OCI-LY3 (cell line): ENCODE measurements around the gene RPL36AL.

Source experiments
- H2AFZ ChIP-seq: fragments of 200-600, 300-600 bp; shearing (Covaris generic); 2 replicates; pipeline ENCODE4 v1.6.0; 2014; ENCODE audit warnings: antibody characterized with exemption, low read depth, low read length
- H3K27ac ChIP-seq: fragments of 200-600, 300-600 bp; sonication (generic); 2 replicates; pipeline ENCODE4 v1.5.1; 2014; ENCODE audit warnings: mild to moderate bottlenecking, low read length, moderate library complexity, mixed read lengths
- H3K27me3 ChIP-seq: fragments of 200-600, 300-600 bp; sonication (generic); 2 replicates; pipeline ENCODE4 v1.6.1; 2014; ENCODE audit warnings: low read depth, low read length, mixed read lengths
- H3K36me3 ChIP-seq: fragments of 200-600, 300-600 bp; sonication (generic); replicated peaks from 2 replicates; pipeline ENCODE3; 2014; ENCODE audit warnings: low read depth, low read length, mixed read lengths
- H3K4me1 ChIP-seq: fragments of 300-600, 200-600 bp; sonication (generic); 2 replicates; pipeline ENCODE4 v1.6.1; 2014; ENCODE audit warnings: low read length, mixed read lengths
- H3K4me2 ChIP-seq: fragments of 200-600, 300-600 bp; sonication (generic); 2 replicates; pipeline ENCODE4 v1.6.1; 2014; ENCODE audit warnings: low read length, mixed read lengths
- H3K4me3 ChIP-seq: fragments of 300-600, 200-600 bp; sonication (generic); 2 replicates; pipeline ENCODE4 v1.5.1; 2014; ENCODE audit warnings: antibody characterized with exemption, mild to moderate bottlenecking, low read length, moderate library complexity
- H3K79me2 ChIP-seq: fragments of 300-600, 200-600 bp; shearing (Covaris generic); 2 replicates; pipeline ENCODE4 v1.6.1; 2014; ENCODE audit warnings: mild to moderate bottlenecking, low read length, mixed read lengths
- H3K9ac ChIP-seq: fragments of 300-600, 200-600 bp; shearing (Covaris generic); 2 replicates; pipeline ENCODE4 v1.6.0; 2014; ENCODE audit warnings: mild to moderate bottlenecking, low read length, moderate library complexity
- H3K9me3 ChIP-seq: fragments of 200-600, 300-600 bp; shearing (Covaris generic); 2 replicates; pipeline ENCODE4 v1.6.1; 2014; ENCODE audit warnings: low read length, mixed read lengths; ENCODE audit not compliant: insufficient read depth
- H4K20me1 ChIP-seq: fragments of 200-600, 300-600 bp; sonication (generic); 2 replicates; pipeline ENCODE4 v1.6.1; 2016; ENCODE audit warnings: low read length, mixed read lengths; ENCODE audit not compliant: insufficient read depth
- CTCF ChIP-seq: fragments of 200-600, 300-600 bp; sonication (generic); IDR thresholded peaks from 2 replicates; pipeline ENCODE4 v1.5.1; 2014; ENCODE audit warnings: antibody characterized with exemption, low read length, low read depth
- EZH2phosphoT487 ChIP-seq: fragments of 200-600 bp; shearing (Covaris generic); IDR thresholded peaks from 2 replicates; pipeline ENCODE4 v1.6.1; 2018; ENCODE audit warnings: antibody characterized with exemption, mixed run types, low read depth

Gene RPL36AL

GRCh38 chr14:49574038-49574437 is 46.4 kb downstream of the RPL36AL start:
- no peak for TF ChIP-seq EZH2phosphoT487
- no peak for TF ChIP-seq CTCF
- no peak overlapping the region for H2AFZ ChIP-seq
- H4K20me1 ChIP-seq, result peaks cover 3% of the 10 kb centered on the region; the same call in 1 of the 2 replicates
- H3K27ac ChIP-seq, result no peak overlapping the region
- H3K36me3 ChIP-seq, result peaks cover 52% of the 10 kb centered on the region
- H3K9me3 ChIP-seq, result no peaks in the 10 kb centered on the region
- H3K4me3 ChIP-seq, result no peak overlapping the region
- H3K4me1 ChIP-seq, result no peaks in the 10 kb centered on the region
- H3K4me2 ChIP-seq, result no peak overlapping the region
- peaks cover 5% of the 10 kb centered on the region for H3K79me2 ChIP-seq
- H3K9ac ChIP-seq, result no peak overlapping the region
- no peaks in the 10 kb centered on the region for H3K27me3 ChIP-seq

- Histone ChIP-seq H3K27me3 (no peaks in the 10 kb centered on the region), H3K4me2 (no peak overlapping the region), H3K27ac (no peak overlapping the region), H3K4me1 (no peaks in the 10 kb centered on the region), H2AFZ (no peak overlapping the region), H3K9me3 (no peaks in the 10 kb centered on the region), H3K9ac (no peak overlapping the region), H3K4me3 (no peak overlapping the region), H3K79me2 (no peaks in the 10 kb centered on the region), H4K20me1 (no peaks in the 10 kb centered on the region), H3K36me3 (peaks cover 26% of the 10 kb centered on the region)
- TF ChIP-seq EZH2phosphoT487 (no peak), CTCF (no peak)
These were observed 51.1 kb downstream of the RPL36AL start for GRCh38 chr14:49569281-49569680.
